Activated naive CD4-positive, alpha-beta T cell treated with anti-CD3 and anti-CD28 coated beads, Interleukin-2, amount 50 U/mL, for 24 hours (primary cell): ENCODE results near the gene PROX1.

Experiments
- H3K27ac Mint-ChIP-seq: one replicate; pipeline ENCODE4 v1.8.0; 2021; ENCODE audit warnings: mild to moderate bottlenecking, mixed read lengths
- H3K27me3 Mint-ChIP-seq: one replicate; pipeline ENCODE4 v1.8.0; 2021; ENCODE audit warnings: mixed read lengths
- H3K36me3 Mint-ChIP-seq: one replicate; pipeline ENCODE4 v1.8.0; 2021; ENCODE audit warnings: mixed read lengths
- H3K4me1 Mint-ChIP-seq: one replicate; pipeline ENCODE4 v1.8.0; 2021; ENCODE audit warnings: mixed read lengths
- H3K4me3 Mint-ChIP-seq: one replicate; pipeline ENCODE4 v1.8.0; 2021; ENCODE audit warnings: mild to moderate bottlenecking, mixed read lengths
- H3K9me3 Mint-ChIP-seq: one replicate; pipeline ENCODE4 v1.8.0; 2021; ENCODE audit warnings: mixed read lengths

PROX1 gene

GRCh38 chr1:213986925-213987250 is 885 bp upstream of the PROX1 start:
- Mint-ChIP-seq H3K27me3 (peaks cover 69% of the 10 kb centered on the region), H3K4me1 (peaks cover 67% of the 10 kb centered on the region), H3K27ac (no peak overlapping the region), H3K9me3 (peaks cover 9% of the 10 kb centered on the region), H3K36me3 (no peaks in the 10 kb centered on the region), H3K4me3 (peak overlapping the region; percentile 68)

GRCh38 chr1:213987422-213987926 is 299 bp upstream of the PROX1 start:
- Mint-ChIP-seq H3K9me3 (peaks cover 5% of the 10 kb centered on the region), H3K4me1 (peaks cover 61% of the 10 kb centered on the region), H3K4me3 (peak overlapping the region; percentile 93), H3K36me3 (no peaks in the 10 kb centered on the region), H3K27me3 (peaks cover 69% of the 10 kb centered on the region), H3K27ac (peak overlapping the region; percentile 60)

GRCh38 chr1:213988507-213989001 is 781 bp downstream of the PROX1 start:
- no peak overlapping the region for H3K27ac Mint-ChIP-seq
- peak overlapping the region; percentile 93 for H3K4me3 Mint-ChIP-seq
- peaks cover 55% of the 10 kb centered on the region for H3K4me1 Mint-ChIP-seq
- H3K9me3 Mint-ChIP-seq, result peaks cover 5% of the 10 kb centered on the region
- peaks cover 73% of the 10 kb centered on the region for H3K27me3 Mint-ChIP-seq
- no peaks in the 10 kb centered on the region for H3K36me3 Mint-ChIP-seq

GRCh38 chr1:213989002-213989855 is 1.5 kb downstream of the PROX1 start:
- peaks cover 73% of the 10 kb centered on the region for H3K27me3 Mint-ChIP-seq
- peak overlapping the region; percentile 93 for H3K4me3 Mint-ChIP-seq
- no peak overlapping the region for H3K27ac Mint-ChIP-seq
- peaks cover 49% of the 10 kb centered on the region for H3K4me1 Mint-ChIP-seq
- no peaks in the 10 kb centered on the region for H3K36me3 Mint-ChIP-seq
- H3K9me3 Mint-ChIP-seq, result peaks cover 5% of the 10 kb centered on the region

GRCh38 chr1:213993929-213994328 is 6.2 kb downstream of the PROX1 start:
- no peaks in the 10 kb centered on the region for H3K36me3 Mint-ChIP-seq
- peaks cover 15% of the 10 kb centered on the region for H3K4me1 Mint-ChIP-seq
- peaks cover 42% of the 10 kb centered on the region for H3K27me3 Mint-ChIP-seq
- no peaks in the 10 kb centered on the region for H3K9me3 Mint-ChIP-seq
- H3K4me3 Mint-ChIP-seq, result no peak overlapping the region
- no peak overlapping the region for H3K27ac Mint-ChIP-seq

GRCh38 chr1:213994888-213995287 is 7.1 kb downstream of the PROX1 start:
- Mint-ChIP-seq H3K4me3 (no peak overlapping the region), H3K36me3 (no peaks in the 10 kb centered on the region), H3K4me1 (peaks cover 6% of the 10 kb centered on the region), H3K27me3 (peaks cover 36% of the 10 kb centered on the region), H3K9me3 (no peaks in the 10 kb centered on the region), H3K27ac (no peak overlapping the region)

- no peaks in the 10 kb centered on the region for H3K4me1 Mint-ChIP-seq
- no peaks in the 10 kb centered on the region for H3K36me3 Mint-ChIP-seq
- H3K27me3 Mint-ChIP-seq, result peaks cover 32% of the 10 kb centered on the region
- no peak overlapping the region for H3K4me3 Mint-ChIP-seq
- H3K9me3 Mint-ChIP-seq, result no peaks in the 10 kb centered on the region
- H3K27ac Mint-ChIP-seq, result no peak overlapping the region
Measured at GRCh38 chr1:213995603-213996002, 7.8 kb downstream of the PROX1 start.

- Mint-ChIP-seq H3K27me3 (peaks cover 25% of the 10 kb centered on the region), H3K27ac (no peak overlapping the region)
Measured at GRCh38 chr1:213996320-213997037, 8.7 kb downstream of the PROX1 start.

GRCh38 chr1:213997038-213997771 is 9.4 kb downstream of the PROX1 start:
- peaks cover 19% of the 10 kb centered on the region for H3K27me3 Mint-ChIP-seq
- peak overlapping the region; percentile 35 for H3K27ac Mint-ChIP-seq
- H3K9me3 Mint-ChIP-seq, result no peaks in the 10 kb centered on the region
- no peaks in the 10 kb centered on the region for H3K4me1 Mint-ChIP-seq
- H3K4me3 Mint-ChIP-seq, result no peak overlapping the region
- no peaks in the 10 kb centered on the region for H3K36me3 Mint-ChIP-seq

More at GRCh38 chr1:213996320-213997037, 8.7 kb downstream of the PROX1 start:
- Mint-ChIP-seq H3K36me3 (no peaks in the 10 kb centered on the region), H3K9me3 (no peaks in the 10 kb centered on the region), H3K4me1 (no peaks in the 10 kb centered on the region), H3K4me3 (no peak overlapping the region)

- no peak overlapping the region for H3K4me3 Mint-ChIP-seq
- H3K9me3 Mint-ChIP-seq, result no peaks in the 10 kb centered on the region
- H3K36me3 Mint-ChIP-seq, result no peaks in the 10 kb centered on the region
- H3K27me3 Mint-ChIP-seq, result peaks cover 16% of the 10 kb centered on the region
- H3K4me1 Mint-ChIP-seq, result no peaks in the 10 kb centered on the region
- H3K27ac Mint-ChIP-seq, result no peak overlapping the region
Measured at GRCh38 chr1:213997772-213998107, 10.0 kb downstream of the PROX1 start.

GRCh38 chr1:213998785-213999184 is 11.0 kb downstream of the PROX1 start:
- Mint-ChIP-seq H3K9me3 (no peaks in the 10 kb centered on the region), H3K36me3 (no peaks in the 10 kb centered on the region), H3K4me1 (no peaks in the 10 kb centered on the region), H3K27ac (no peak overlapping the region), H3K27me3 (peaks cover 9% of the 10 kb centered on the region), H3K4me3 (no peak overlapping the region)

GRCh38 chr1:213999732-214000131 is 12.0 kb downstream of the PROX1 start:
- Mint-ChIP-seq H3K27me3 (peaks cover 6% of the 10 kb centered on the region), H3K36me3 (no peaks in the 10 kb centered on the region), H3K4me1 (no peaks in the 10 kb centered on the region), H3K27ac (no peak overlapping the region), H3K4me3 (no peak overlapping the region), H3K9me3 (no peaks in the 10 kb centered on the region)

- H3K4me3 Mint-ChIP-seq, result no peak overlapping the region
- no peaks in the 10 kb centered on the region for H3K4me1 Mint-ChIP-seq
- H3K9me3 Mint-ChIP-seq, result no peaks in the 10 kb centered on the region
- no peak overlapping the region for H3K27ac Mint-ChIP-seq
- peaks cover 6% of the 10 kb centered on the region for H3K27me3 Mint-ChIP-seq
- no peaks in the 10 kb centered on the region for H3K36me3 Mint-ChIP-seq
Measured at GRCh38 chr1:214002060-214002459, 14.3 kb downstream of the PROX1 start.

GRCh38 chr1:214002472-214002871 is 14.7 kb downstream of the PROX1 start:
- Mint-ChIP-seq H3K9me3 (no peaks in the 10 kb centered on the region), H3K27ac (no peak overlapping the region), H3K4me3 (no peak overlapping the region), H3K4me1 (no peaks in the 10 kb centered on the region), H3K27me3 (peaks cover 4% of the 10 kb centered on the region), H3K36me3 (no peaks in the 10 kb centered on the region)

GRCh38 chr1:214003233-214003632 is 15.5 kb downstream of the PROX1 start:
- peaks cover 1% of the 10 kb centered on the region for H3K27me3 Mint-ChIP-seq

More at GRCh38 chr1:214003233-214003632, 15.5 kb downstream of the PROX1 start:
- H3K9me3 Mint-ChIP-seq, result no peaks in the 10 kb centered on the region
- no peak overlapping the region for H3K4me3 Mint-ChIP-seq
- no peak overlapping the region for H3K27ac Mint-ChIP-seq
- H3K4me1 Mint-ChIP-seq, result no peaks in the 10 kb centered on the region
- H3K36me3 Mint-ChIP-seq, result no peaks in the 10 kb centered on the region
